Left cardiac atrium (tissue), 4 donors: ENCODE results near the gene SVIL. TPM values are rescaled to one million over a fixed set of nuclear protein-coding genes. Genes with fewer than 3 reads are reported as not detected.
"Not testable (repeated sequence)": the region's sequence is repeated elsewhere in the genome, so short reads cannot be mapped to it uniquely, and the experiment has no call there.

Experiments used
- ATAC-seq, 2 donors: fragments of 200-7000 bp; cut with Tn5 transposase; one replicate each; pipeline ENCODE4 v1.9.1; 2020; ENCODE audit warnings: mild to moderate bottlenecking in 2 of 2, moderate library complexity in 2 of 2
- DNase-seq: peaks from one replicate; pipeline ENCODE4 v3.0.0-alpha.2; 2020
- intact Hi-C, 2 donors: fragments of 100-400 bp; cut with DNase I; formaldehyde crosslinking; loops; one replicate each; pipeline versions ENCODE4 v1.14.1 to v1.15.1; 2022 to 2023
- total RNA-seq, 2 donors: library from RNA; stranded (reverse); fragmentation: NEBNext Ultra II Directional; extraction: Animal tissue kit (Norgen Biotek cat#: 25700); gene quantifications; one replicate each; pipeline ENCODE4 v1.2.1, GENCODE V29; 2021
- donor health status: DM: no; HTN: yes; CAD: no.
- donor health status: DM: no; HTN: yes; CAD: no; lungs with severe emphysema.
- donor health status: DM: yes; HTN: yes; CAD: no.
- donor health status: Dilated cardiomyopathy.

SVIL gene
- total RNA-seq, 2 donors from 2014 or later, result 203 to 250 TPM

DNA sequence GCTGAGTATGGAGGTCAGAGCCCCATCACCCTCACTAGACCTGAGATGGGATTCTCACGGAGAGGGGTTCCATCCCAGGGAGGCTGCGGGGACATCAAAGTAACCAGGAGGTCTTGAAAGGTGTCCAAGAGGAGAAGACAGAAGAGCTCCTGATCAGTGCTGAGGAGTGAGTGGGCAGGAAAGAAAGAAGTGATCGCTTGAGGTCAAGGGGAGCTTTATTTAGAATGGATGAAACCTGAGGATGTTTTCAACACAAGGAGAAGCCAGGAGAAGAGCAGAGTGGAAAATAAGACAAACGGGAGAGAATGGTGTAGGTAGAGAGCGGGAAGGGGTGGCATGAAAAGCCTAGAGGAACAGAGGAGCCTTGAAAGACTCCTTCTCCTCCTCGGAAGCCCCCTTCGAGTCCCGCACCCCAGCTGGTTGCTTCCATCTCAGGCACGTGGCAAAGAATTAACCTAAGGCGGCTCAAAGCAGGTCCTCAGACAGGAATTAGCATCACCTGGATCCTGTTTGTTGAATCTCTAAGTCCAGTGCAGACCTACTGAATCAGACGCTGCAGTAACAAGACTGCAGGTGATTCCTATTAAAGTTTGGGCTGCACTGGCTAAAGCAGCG lies 5.8 kb downstream of the SVIL start:
- ATAC-seq, result no peak
- no peak for DNase-seq
- intact Hi-C loops, result no loop called here

DNA sequence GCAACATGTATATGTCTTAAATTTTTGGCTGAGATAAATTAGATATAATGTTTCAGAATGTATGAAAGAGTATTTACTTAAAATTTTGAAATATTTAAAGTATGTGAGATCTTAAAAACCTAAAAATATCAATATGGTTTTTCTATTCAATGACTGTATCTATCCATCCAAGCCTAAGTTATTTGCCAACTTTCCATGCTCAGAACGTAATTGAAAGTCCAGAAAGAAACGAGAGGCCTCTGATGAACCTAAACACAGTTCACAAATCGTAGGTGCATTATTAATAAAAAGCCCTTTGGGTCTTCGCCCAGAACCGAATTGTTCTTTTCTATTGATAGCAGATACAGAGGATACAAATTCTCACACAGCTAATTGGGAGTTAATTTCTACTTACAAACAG lies 6.5 kb downstream of the SVIL start:
- DNase-seq, result no peak
- intact Hi-C loops, result no loop called here
- no peak for ATAC-seq

- DNase-seq (no peak), ATAC-seq (peak in 1 of 2 donors; percentile 48)
- intact Hi-C loops, result no loop called here
Observed at GRCh38 chr10:29627201-29628132, 7.3 kb downstream of the SVIL start.

DNA sequence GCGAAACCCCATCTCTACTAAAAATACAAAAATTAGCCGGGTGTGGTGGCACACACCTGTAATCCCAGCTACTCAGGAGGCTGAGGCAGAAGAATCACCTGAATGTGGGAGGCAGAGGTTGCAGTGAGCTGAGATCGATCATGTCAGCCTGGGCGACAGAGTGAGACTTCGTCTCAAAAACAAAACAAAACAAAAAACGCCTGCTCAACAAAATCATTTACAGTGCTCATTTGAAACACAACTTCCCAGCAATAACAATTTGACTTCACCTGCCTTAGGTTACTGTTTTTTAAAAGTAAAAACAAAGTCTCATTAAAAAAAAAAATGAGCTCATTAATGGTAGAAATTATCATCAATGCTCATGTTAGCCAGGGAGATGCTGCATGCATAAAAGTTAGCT lies 10.4 kb downstream of the SVIL start:
- intact Hi-C loops, ATAC-seq, DNase-seq: not testable (repeated sequence)

DNA sequence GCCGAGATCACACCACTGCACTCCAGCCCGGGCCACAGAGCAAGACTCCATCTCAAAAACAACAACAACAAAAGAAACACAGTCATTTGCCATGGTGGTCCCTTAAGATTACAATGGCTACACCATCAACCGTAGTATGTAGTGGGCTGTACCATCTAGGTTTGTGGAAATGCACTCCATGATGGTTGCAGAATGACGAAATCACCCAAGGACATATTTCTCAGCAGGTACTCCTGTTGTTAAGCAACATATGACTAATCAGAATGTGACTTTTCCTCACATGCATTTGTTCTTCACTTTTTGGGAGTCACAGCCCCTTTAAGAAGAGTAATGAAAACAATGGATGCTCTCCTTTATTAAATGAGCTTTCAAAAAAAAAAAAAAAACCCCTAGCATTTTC lies 11.0 kb downstream of the SVIL start:
- no peak for ATAC-seq
- no peak for DNase-seq
- intact Hi-C loops, result no loop called here

DNA sequence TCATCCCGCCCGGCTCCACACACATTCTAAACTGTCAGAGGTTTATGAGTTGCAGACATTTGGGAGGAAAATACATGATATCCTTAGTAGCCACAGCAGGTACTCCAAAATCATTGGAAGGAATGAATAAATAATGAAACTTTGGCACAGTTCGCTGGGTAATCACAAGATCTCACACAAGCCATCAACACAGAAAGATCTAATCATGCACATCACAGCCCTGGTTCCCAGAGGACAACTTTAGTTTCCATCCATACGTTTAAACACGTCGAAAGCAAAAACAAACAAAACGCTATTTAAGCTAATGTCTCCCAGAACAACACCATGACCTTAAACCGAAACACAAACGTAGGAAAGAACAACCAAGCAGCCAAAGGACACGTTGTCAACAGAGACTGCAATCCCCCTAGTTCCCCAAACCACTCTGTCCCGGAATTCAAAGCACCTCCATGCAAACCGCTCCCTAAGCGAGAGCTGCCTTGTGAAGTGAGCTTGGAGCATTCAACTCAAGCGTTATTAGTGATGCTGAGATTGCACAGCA lies 12.3 kb downstream of the SVIL start:
- DNase-seq (no peak), ATAC-seq (no peak)
- intact Hi-C loops, result no loop called here

DNA sequence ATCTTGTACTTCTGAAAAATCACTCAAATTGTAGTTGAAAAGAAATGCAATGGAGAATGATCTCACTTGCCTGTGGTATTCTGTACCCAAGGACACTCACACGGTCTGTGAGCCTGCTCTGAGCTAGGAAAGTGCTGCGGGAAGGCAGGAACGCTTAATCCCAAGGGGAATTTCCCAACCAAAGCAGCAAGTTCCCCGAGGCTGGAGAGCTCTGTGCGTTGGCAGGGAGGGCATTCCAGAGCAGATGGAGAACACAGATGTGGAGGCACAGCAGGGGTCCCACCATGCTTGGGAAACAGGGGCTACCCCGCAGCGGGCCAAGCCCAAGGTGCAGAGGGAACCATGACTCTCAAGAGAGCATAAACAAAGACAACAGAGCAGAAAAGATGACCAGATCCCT lies 13.6 kb downstream of the SVIL start:
- intact Hi-C loops, result no loop called here
- ATAC-seq (peak; percentile 14 to 67), DNase-seq (no peak)

- DNase-seq, result no peak
- intact Hi-C loops, result no loop called here
- ATAC-seq, result no peak
Observed at GRCh38 chr10:29620112-29620690, 14.6 kb downstream of the SVIL start.

- ATAC-seq, result peak in 1 of 2 donors; percentile 50
- no peak for DNase-seq
- intact Hi-C loops, result loop anchor here in 1 of 2 donors (10.0 kb wide), 1 partner anchor 236 kb away; no protein-coding TSS in a partner anchor
Observed at GRCh38 chr10:29619241-29619669, 15.5 kb downstream of the SVIL start.

GRCh38 chr10:29618341-29619171 lies 16.2 kb downstream of the SVIL start:
- ATAC-seq (peak in 1 of 2 donors; percentile 52), DNase-seq (peak; percentile 45)
- intact Hi-C loops, result loop anchor here in 1 of 2 donors (10.0 kb wide), 1 partner anchor 236 kb away; no protein-coding TSS in a partner anchor

GRCh38 chr10:29617880-29618340 lies 16.9 kb downstream of the SVIL start:
- intact Hi-C loops, result loop anchor here in 1 of 2 donors (10.0 kb wide), 1 partner anchor 237 kb away; no protein-coding TSS in a partner anchor
- no peak for DNase-seq
- ATAC-seq, result peak; percentile 58 to 79

DNA sequence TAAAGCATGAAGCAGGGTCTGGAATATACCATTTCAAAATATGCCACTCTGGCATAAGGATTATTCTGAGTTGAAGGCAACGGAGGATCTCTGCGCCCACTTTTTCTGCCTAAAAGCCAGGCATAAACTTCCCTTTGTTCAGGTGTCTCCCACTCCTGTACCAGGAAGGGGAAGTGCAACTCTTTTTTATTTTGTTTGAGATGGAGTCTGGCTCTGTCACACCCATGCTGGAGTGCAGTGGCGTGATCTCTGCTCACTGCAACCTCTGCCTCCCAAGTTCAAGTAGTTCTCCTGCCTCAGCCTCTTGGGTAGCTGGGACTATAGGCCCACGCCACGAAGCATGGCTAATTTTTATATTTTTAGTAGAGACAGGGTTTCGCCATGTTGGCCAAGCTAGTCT lies 18.2 kb downstream of the SVIL start:
- intact Hi-C loops, result loop anchor here in 1 of 2 donors (10.0 kb wide), 1 partner anchor 238 kb away; no protein-coding TSS in a partner anchor
- DNase-seq, result no peak
- no peak for ATAC-seq

GRCh38 chr10:29615195-29615594 lies 19.6 kb downstream of the SVIL start:
- intact Hi-C loops, result loop anchor here in 1 of 2 donors (10.0 kb wide), 1 partner anchor 240 kb away; no protein-coding TSS in a partner anchor
- no peak for ATAC-seq
- DNase-seq, result no peak

DNA sequence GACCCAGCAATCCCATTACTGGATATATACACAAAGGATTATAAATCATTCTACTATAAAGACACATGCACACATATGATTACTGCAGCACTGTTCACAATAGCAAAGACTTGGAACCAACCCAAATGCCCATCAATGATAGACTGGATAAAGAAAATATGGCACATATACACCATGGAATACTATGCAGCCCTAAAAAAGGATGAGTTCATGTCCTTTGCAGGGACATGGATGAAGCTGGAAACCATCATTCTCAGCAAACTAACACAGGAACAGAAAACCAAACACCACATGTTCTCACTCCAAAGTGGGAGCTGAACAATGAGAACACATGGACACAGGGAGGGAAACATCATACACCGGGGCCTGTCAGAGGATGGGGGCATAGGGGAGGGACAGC lies 20.5 kb downstream of the SVIL start:
- intact Hi-C loops, result loop anchor here in 1 of 2 donors (10.0 kb wide), 1 partner anchor 241 kb away; no protein-coding TSS in a partner anchor
- ATAC-seq, result not testable (repeated sequence)

DNA sequence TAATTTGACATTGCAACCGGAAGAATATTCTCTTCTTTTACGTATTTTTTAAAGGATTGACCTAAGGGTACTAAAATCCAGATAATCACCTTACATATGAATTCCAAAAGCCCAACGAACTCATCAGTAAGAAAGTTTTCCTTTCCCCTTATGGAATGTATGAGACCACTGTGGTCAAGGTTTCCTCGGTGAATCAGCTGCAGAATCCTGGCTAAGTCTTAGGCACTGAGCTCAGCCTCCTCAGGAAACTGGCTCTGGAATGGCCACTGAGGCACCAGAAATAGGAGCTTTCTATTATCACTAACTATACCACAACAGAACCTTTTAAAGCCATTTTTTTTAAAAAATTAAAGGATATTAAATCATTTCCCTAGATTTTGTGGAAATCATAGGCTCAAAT lies 21.0 kb downstream of the SVIL start:
- ATAC-seq, result no peak
- DNase-seq, result no peak
- intact Hi-C loops, result loop anchor here in 1 of 2 donors (10.0 kb wide), 1 partner anchor 241 kb away; no protein-coding TSS in a partner anchor

More for the DNA sequence above, 20.5 kb downstream of the SVIL start:
- not testable (repeated sequence) for DNase-seq

DNA sequence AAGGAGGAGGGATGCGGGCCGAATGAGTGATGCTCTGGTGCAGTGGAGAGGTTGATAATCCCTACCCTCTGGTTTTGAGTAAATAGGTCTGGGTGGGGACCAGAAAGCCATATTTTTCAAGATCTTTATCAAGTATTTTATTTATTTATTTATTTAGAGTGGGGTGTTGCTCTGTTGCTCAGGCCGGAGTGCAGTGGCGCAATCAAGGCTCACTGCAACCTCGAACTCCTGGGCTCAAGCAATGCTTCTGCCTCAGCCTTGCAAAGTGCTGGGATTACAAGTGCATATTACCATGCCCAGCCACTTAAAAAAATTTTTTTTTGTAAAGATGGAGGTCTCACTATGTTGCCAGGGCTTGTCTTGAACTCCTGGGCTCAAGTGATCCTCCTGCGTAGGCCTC lies 21.6 kb downstream of the SVIL start:
- intact Hi-C loops, result loop anchor here in 1 of 2 donors (10.0 kb wide), 1 partner anchor 242 kb away; no protein-coding TSS in a partner anchor
- DNase-seq, result no peak
- no peak for ATAC-seq

GRCh38 chr10:29612657-29613056 lies 22.1 kb downstream of the SVIL start:
- ATAC-seq, result no peak
- no peak for DNase-seq
- intact Hi-C loops, result loop anchor here in 1 of 2 donors (10.0 kb wide), 1 partner anchor 242 kb away; no protein-coding TSS in a partner anchor
